GM23338 (cell line): ENCODE measurements around the gene CD82.

Source experiments
- CREB1 ChIP-seq: fragments of 250-450 bp; sonication (Bioruptor Pico); IDR thresholded peaks from 2 replicates; pipeline ENCODE4 v1.5.0; 2020; ENCODE audit warnings: low read depth, mild to moderate bottlenecking, moderate library complexity
- CTCF ChIP-seq, 2 experiments: fragments of 200-600 bp in 1 of 2; sonication (generic) in 1 of 2; conservative IDR thresholded peaks; 2 replicates each; pipeline versions ENCODE4 v1.5.1 to v1.6.1; 2016 to 2017; ENCODE audit warnings: antibody characterized with exemption in 2 of 2, low read depth in 2 of 2, mild to moderate bottlenecking in 2 of 2, moderate library complexity in 1 of 2
- ETS1 ChIP-seq: IDR thresholded peaks from 2 replicates; pipeline ENCODE4 v1.6.1; 2016; ENCODE audit warnings: antibody characterized with exemption
- EZH2 ChIP-seq: fragments of 200-600 bp; sonication (generic); IDR thresholded peaks from one replicate; pipeline ENCODE4 v1.8.0; 2017; ENCODE audit warnings: antibody characterized with exemption, mild to moderate bottlenecking, low read depth; ENCODE audit not compliant: unreplicated experiment
- JUNB ChIP-seq: IDR thresholded peaks from one replicate; pipeline ENCODE4 v1.6.1; 2016; ENCODE audit warnings: antibody characterized with exemption; ENCODE audit not compliant: unreplicated experiment
- POLR2AphosphoS5 ChIP-seq: IDR thresholded peaks from 2 replicates; pipeline ENCODE4 v1.6.1; 2016; ENCODE audit warnings: antibody characterized with exemption, low read depth
- REST ChIP-seq: IDR thresholded peaks from one replicate; pipeline ENCODE4 v1.6.1; 2018; ENCODE audit warnings: antibody characterized with exemption; ENCODE audit not compliant: unreplicated experiment

- no peak for TF ChIP-seq CTCF (conservative IDR thresholded peaks at IDR 0.05; ENCODE audit: low read depth in 2 of 2)
- TF ChIP-seq EZH2: no peak
- TF ChIP-seq JUNB: no peak
- no peak for TF ChIP-seq POLR2AphosphoS5
- no peak for TF ChIP-seq CREB1
- no peak for TF ChIP-seq REST
- no peak for TF ChIP-seq ETS1
Observed at GRCh38 chr11:44627911-44628729, 62.7 kb downstream of the CD82 start.
